Stomach (tissue), 9 donors: Measurements from ENCODE around the gene SLC5A5. TPM values are rescaled to one million over a fixed set of nuclear protein-coding genes. Genes with fewer than 3 reads are reported as not detected.

Source experiments
- DNase-seq, 2 donors: peaks; one replicate each; pipeline versions ENCODE4 v3.0.0 to v3.0.0-alpha.2; 2013 to 2019
- H3K27ac ChIP-seq, 5 donors: fragments of 200-600 bp in 4 of 5; sonication (generic) in 4 of 5; one replicate each; pipeline ENCODE4 v1.5.1; 2013 to 2019; ENCODE audit warnings: mild to moderate bottlenecking in 1 of 5, moderate library complexity in 1 of 5
- H3K27me3 ChIP-seq, 3 donors: fragments of 200-600 bp; sonication (generic); one replicate each; pipeline ENCODE4 v1.5.1; 2017 to 2019; ENCODE audit warnings: mixed run types in 1 of 3
- H3K36me3 ChIP-seq, 4 donors: fragments of 200-600 bp; sonication (generic); 1 replicate in 3 of 4; 2 replicates in 1 of 4; pipeline ENCODE4 v1.5.1; 2016 to 2019
- H3K4me1 ChIP-seq, 4 donors: fragments of 200-600 bp; sonication (generic); one replicate each; pipeline ENCODE4 v1.5.1; 2016 to 2019
- H3K4me3 ChIP-seq, 4 donors: fragments of 200-600 bp; sonication (generic) in 3 of 4; one replicate each; pipeline ENCODE4 v1.5.1; 2016 to 2019; ENCODE audit warnings: mild to moderate bottlenecking in 1 of 4
- H3K9me3 ChIP-seq, 4 donors: fragments of 200-600 bp; sonication (generic); one replicate each; pipeline ENCODE4 v1.5.1; 2016 to 2019
- EP300 ChIP-seq: sonication (generic); formaldehyde crosslinking; IDR thresholded peaks from one replicate; pipeline ENCODE4 v1.6.1; 2017; ENCODE audit warnings: antibody characterized with exemption
- POLR2A ChIP-seq, 4 donors: fragments of 450-650 bp; IDR thresholded peaks; one replicate each; pipeline ENCODE4 v1.6.1; 2016; ENCODE audit warnings: antibody characterized with exemption in 4 of 4, control low read depth in 2 of 4, mild to moderate bottlenecking in 1 of 4, moderate library complexity in 1 of 4
- POLR2AphosphoS5 ChIP-seq, 3 donors: sonication (generic); formaldehyde crosslinking; IDR thresholded peaks; one replicate each; pipeline ENCODE4 v1.6.1; 2016; ENCODE audit warnings: antibody characterized with exemption in 3 of 3
- WGBS, 5 donors: extraction: QIAGEN DNeasy Blood & Tissue Kit in 3 of 5; methylation state at CpG; one replicate each; pipeline versions ENCODE4 v1.1.5 to v1.1.7; 2013 to 2018; 5-methylcytosine and 5-hydroxymethylcytosine counted together
- intact Hi-C: fragments of 100-400 bp; cut with DNase I; formaldehyde crosslinking; loops from one replicate; pipeline ENCODE4 v1.15.1; 2023; ENCODE audit warnings: low total_unique reads
- polyA plus RNA-seq, 3 donors: library from polyadenylated mRNA; stranded (reverse); fragments of 200-250 nt; gene quantifications; one replicate each; pipeline ENCODE4 v1.2.3, GENCODE V29; 2013
- total RNA-seq, 5 donors: library from RNA; depleted of rRNA; stranded (reverse); fragments of >200 nt; gene quantifications; one replicate each; pipeline versions ENCODE4 v1.1.0 to v1.2.3, GENCODE V29; 2014 to 2016
- TF ChIP-seq, protein P1 (sequence below), 7 experiments: fragments of 450-650 bp in 4 of 7; fragments of 200-600 bp in 3 of 7; sonication (generic) in 3 of 7; IDR thresholded peaks; one replicate each; pipeline ENCODE4 v1.5.1; 2016 to 2019; ENCODE audit warnings: antibody characterized with exemption in 7 of 7, control low read depth in 2 of 7, mild to moderate bottlenecking in 1 of 7
- donor health status: healthy with polysubstance abuse.
- donor health status: Bipolar disorder and iron deficiency.
- donor health status: healthy.

Gene SLC5A5
- total and polyA plus RNA-seq, 8 donors, result 1.3 to 116 (median 19.7) TPM; not detected in 1

DNA sequence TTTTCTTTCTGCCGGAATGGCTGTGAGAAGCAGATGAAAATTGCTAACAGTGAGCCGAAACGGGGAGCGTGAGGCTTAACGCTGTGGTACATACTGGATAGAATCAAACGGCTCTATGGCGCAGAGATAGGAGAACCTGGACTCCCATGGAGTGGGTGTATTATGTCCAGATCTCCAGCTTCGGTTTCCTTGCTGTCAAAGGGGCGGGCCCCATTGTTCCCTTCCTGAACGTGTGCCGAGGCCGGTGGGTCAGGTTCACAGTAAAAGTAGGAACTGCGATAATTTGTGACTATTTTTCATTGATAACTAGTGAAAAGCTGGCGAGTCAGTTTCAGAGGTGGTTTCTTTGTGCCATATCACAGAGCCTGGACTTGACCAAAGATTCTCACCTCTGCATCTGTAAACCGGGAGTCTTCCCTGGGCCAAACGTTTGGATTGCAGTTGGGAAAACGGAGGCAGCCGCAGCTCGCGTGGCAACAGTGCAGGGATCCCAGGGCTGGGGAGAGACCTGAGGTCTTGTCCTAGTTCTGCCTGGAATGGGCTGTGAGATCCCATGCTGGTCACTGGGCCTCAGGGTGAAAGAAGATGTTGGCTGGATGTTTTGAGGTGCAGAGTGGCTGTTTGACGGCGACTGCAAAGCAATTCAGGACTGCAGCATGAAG, 11.3 kb upstream of the SLC5A5 start:
- Histone ChIP-seq H3K4me1 (peaks cover 33 to 62% (median 51%) of the 10 kb centered on the region in 4 donors), H3K27me3 (no peaks in the 10 kb centered on the region), H3K9me3 (no peaks in the 10 kb centered on the region), H3K27ac (peak overlapping the region; percentile 87 to 98 (median 94)), H3K4me3 (peak overlapping the region; percentile 94 to 100 (median 98)), H3K36me3 (peaks cover 32 to 48% (median 44%) of the 10 kb centered on the region in 4 donors)
- intact Hi-C loops, result loop anchor here (5.0 to 10.0 kb wide), 2 partner anchors 77 to 134 kb away; no protein-coding TSS in a partner anchor
- DNase-seq, result peak in 1 of 2 donors; percentile 41
- TF ChIP-seq POLR2AphosphoS5 (IDR thresholded peaks at IDR 0.05) (no peak), POLR2A (IDR thresholded peaks at IDR 0.05) (no peak), EP300 (no peak)
- TF ChIP-seq, protein P1, sequence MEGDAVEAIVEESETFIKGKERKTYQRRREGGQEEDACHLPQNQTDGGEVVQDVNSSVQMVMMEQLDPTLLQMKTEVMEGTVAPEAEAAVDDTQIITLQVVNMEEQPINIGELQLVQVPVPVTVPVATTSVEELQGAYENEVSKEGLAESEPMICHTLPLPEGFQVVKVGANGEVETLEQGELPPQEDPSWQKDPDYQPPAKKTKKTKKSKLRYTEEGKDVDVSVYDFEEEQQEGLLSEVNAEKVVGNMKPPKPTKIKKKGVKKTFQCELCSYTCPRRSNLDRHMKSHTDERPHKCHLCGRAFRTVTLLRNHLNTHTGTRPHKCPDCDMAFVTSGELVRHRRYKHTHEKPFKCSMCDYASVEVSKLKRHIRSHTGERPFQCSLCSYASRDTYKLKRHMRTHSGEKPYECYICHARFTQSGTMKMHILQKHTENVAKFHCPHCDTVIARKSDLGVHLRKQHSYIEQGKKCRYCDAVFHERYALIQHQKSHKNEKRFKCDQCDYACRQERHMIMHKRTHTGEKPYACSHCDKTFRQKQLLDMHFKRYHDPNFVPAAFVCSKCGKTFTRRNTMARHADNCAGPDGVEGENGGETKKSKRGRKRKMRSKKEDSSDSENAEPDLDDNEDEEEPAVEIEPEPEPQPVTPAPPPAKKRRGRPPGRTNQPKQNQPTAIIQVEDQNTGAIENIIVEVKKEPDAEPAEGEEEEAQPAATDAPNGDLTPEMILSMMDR (IDR thresholded peaks at IDR 0.05), result no peak
- 1 to 2% (median 1%) methylated on average over 15 to 22 of the region's 22 CpGs for WGBS, 5 donors

DNA sequence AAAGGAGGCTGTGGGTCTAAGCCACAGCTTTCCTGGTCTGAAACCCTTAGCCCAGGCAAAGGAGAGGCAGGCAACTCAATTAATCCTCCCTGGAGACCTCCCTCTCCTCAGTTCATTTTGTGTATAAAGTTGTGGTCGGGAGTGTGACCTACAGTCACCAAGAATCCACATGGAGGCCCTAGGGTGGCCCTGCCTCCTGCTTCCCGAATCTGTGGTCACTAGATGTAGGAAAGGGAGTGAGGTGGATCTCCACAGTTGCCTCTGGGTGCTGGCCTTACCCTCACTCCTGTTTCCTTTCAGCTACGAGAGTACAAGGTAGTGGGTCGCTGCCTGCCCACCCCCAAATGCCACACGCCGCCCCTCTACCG, 10.8 kb upstream of the SLC5A5 start:
- 23 to 41% (median 39%) methylated on average over 7 of the region's 7 CpGs for WGBS, 5 donors
- Histone ChIP-seq H3K36me3 (peaks cover 32 to 51% (median 48%) of the 10 kb centered on the region in 4 donors), H3K4me1 (peaks cover 33 to 62% (median 53%) of the 10 kb centered on the region in 4 donors), H3K4me3 (peak overlapping the region; percentile 94 to 100 (median 98)), H3K9me3 (no peaks in the 10 kb centered on the region), H3K27ac (peak overlapping the region; percentile 87 to 98 (median 94)), H3K27me3 (no peaks in the 10 kb centered on the region)
- TF ChIP-seq POLR2A (IDR thresholded peaks at IDR 0.05) (no peak), POLR2AphosphoS5 (IDR thresholded peaks at IDR 0.05) (no peak), EP300 (no peak)
- intact Hi-C loops, result loop anchor here (5.0 to 10.0 kb wide), 2 partner anchors 76 to 134 kb away; no protein-coding TSS in a partner anchor
- DNase-seq, result no peak

DNA sequence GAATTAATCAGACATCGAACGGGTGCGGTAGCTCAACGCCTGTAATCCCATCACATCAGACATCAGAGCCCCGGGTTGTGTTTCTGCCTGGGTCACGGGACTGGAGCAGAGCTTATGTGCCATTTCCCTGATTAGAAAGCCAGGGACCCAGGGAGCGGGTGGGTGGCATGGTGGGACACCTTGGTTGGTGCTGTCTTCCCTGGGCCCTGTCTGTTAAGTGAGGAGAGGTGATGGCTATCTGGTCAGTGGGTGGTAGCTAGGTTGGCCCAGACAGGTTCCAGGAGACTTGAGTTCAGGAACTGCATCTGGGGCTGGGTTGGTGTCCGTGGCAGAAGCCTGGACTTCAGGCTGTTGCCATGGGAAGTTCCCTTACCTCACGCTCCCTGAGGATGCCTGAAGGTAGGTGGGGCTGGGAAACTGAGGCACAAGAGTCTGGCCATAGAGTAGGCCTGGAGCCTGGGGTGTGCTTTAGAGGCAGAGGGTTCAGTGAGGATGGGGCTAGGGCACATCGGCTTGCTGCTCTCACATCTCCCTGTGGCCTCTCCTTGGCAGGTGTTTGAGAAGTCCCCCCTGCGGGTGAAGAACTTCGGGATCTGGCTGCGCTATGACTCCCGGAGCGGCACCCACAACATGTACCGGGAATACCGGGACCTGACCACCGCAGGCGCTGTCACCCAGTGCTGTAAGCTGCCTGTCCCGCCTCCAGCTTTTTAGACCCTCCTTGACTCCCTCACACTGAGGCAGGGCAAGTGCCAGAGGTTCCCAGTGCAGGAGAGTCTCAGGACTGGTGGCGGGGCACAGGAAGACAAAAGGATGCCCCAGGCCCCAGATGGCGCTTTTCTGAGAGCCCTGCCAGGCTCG, 10.0 kb upstream of the SLC5A5 start:
- Histone ChIP-seq H3K4me3 (peak overlapping the region in 3 of 4 donors; percentile 98 to 100 (median 99)), H3K27ac (peak overlapping the region in 4 of 5 donors; percentile 91 to 98 (median 94)), H3K36me3 (peaks cover 32 to 51% (median 50%) of the 10 kb centered on the region in 4 donors), H3K4me1 (peaks cover 33 to 70% (median 57%) of the 10 kb centered on the region in 4 donors), H3K9me3 (no peaks in the 10 kb centered on the region), H3K27me3 (no peaks in the 10 kb centered on the region)
- intact Hi-C loops, result loop anchor here (5.0 to 10.0 kb wide), 2 partner anchors 76 to 133 kb away; no protein-coding TSS in a partner anchor
- no peak for TF ChIP-seq POLR2A (IDR thresholded peaks at IDR 0.05)
- TF ChIP-seq POLR2AphosphoS5 (IDR thresholded peaks at IDR 0.05), result no peak
- no peak for TF ChIP-seq EP300
- TF ChIP-seq, protein P1 (IDR thresholded peaks at IDR 0.05), result no peak
- no peak for DNase-seq
- WGBS, 5 donors, result 69 to 78% (median 71%) methylated on average over 14 to 23 of the region's 23 CpGs

DNA sequence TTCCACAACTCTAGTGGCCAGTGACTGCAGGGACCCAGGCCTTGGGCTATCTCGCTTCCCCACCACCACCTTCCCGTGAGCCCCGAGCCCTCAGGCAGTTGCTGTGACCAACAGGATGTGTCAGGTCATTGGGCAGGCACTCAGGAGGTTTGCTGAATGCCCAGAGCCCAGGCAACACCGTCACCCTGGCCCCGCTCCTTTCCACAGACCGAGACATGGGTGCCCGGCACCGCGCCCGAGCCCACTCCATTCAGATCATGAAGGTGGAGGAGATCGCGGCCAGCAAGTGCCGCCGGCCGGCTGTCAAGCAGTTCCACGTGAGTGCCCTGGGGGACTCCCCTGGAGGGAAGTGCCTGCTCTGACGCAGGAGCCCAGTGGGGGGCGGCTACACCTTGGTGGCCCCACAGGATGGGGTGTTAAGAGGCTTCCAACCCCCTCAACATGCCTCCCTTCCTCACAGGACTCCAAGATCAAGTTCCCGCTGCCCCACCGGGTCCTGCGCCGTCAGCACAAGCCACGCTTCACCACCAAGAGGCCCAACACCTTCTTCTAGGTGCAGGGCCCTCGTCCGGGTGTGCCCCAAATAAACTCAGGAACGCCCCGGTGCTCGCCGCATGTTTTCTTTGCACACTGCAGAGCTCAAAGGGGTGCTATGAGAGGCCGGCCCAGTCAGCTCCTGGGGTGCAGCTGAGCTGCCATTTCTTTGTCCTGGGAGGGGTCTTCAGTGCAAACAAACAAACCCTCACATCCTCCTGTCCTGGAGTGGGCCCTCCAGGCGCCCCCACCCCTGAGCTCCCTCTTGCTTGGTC, 8.8 kb upstream of the SLC5A5 start:
- no peaks in the 10 kb centered on the region for H3K9me3 ChIP-seq
- intact Hi-C loops, result loop anchor here (5.0 to 10.0 kb wide), 2 partner anchors 74 to 132 kb away; no protein-coding TSS in a partner anchor
- 73 to 87% (median 77%) methylated on average over 18 to 31 of the region's 31 CpGs for WGBS, 5 donors
- no peak for DNase-seq
- H3K4me3 ChIP-seq, result peak overlapping the region in 2 of 4 donors; percentile 99 to 100
- H3K27ac ChIP-seq, result peak overlapping the region; percentile 55 to 98 (median 91)
- peaks cover 33 to 75% (median 59%) of the 10 kb centered on the region in 4 donors for H3K4me1 ChIP-seq
- no peaks in the 10 kb centered on the region for H3K27me3 ChIP-seq
- TF ChIP-seq, protein P1 (IDR thresholded peaks at IDR 0.05), result no peak
- TF ChIP-seq POLR2AphosphoS5 (IDR thresholded peaks at IDR 0.05) (no peak), EP300 (no peak)
- peaks cover 32 to 51% (median 50%) of the 10 kb centered on the region in 4 donors for H3K36me3 ChIP-seq
